Breast epithelium (tissue), 3 donors: Measurements from ENCODE around the gene ARL4D.

ENCODE experiments used
- CTCF ChIP-seq, 3 donors: fragments of 450-650 bp; IDR thresholded peaks; one replicate each; pipeline ENCODE4 v1.5.1; 2016 to 2017; ENCODE audit warnings: antibody characterized with exemption in 3 of 3, mild to moderate bottlenecking in 3 of 3, moderate library complexity in 3 of 3
- POLR2A ChIP-seq: fragments of 450-650 bp; IDR thresholded peaks from one replicate; pipeline ENCODE4 v1.6.1; 2016; ENCODE audit warnings: antibody characterized with exemption, mild to moderate bottlenecking, moderate library complexity
- POLR2AphosphoS5 ChIP-seq, 3 donors: sonication (generic); formaldehyde crosslinking; IDR thresholded peaks; one replicate each; pipeline ENCODE4 v1.6.1; 2017; ENCODE audit warnings: antibody characterized with exemption in 3 of 3

GRCh38 chr17:43416998-43417890, 18.5 kb downstream of the ARL4D start:
- TF ChIP-seq POLR2A (no peak), POLR2AphosphoS5 (IDR thresholded peaks at IDR 0.05) (no peak), CTCF (IDR thresholded peaks at IDR 0.05) (no peak)
